Activated CD8-positive, alpha-beta memory T cell treated with anti-CD3 and anti-CD28 coated beads for 48 hours (primary cell): ENCODE data around the gene EXOSC3.

ENCODE experiments used
- DNase-seq, 3 experiments: peaks; one replicate each; pipeline ENCODE4 v3.0.0-alpha.2; 2020; ENCODE audit warnings: low read depth in 2 of 3, low spot score in 2 of 3

The EXOSC3 gene

DNA sequence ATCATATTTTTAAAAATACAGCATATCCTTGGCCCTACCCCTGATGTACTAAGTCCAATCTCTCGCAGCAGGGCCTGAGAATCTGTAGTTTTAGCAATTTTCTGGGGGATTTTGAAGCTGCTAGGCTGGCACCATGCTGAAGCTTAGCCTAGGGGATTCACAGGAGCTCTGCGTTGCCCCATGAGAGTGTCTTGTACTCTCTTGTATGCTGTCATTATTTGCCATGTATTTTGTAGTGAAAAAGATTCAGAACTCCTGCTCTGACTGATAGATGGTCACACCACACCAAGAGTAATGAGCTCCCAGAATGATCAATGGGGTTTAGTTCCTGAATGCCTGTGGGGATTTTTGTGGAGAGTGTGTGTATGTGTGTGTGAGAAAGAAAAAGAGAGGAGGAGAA is 51.9 kb downstream of the EXOSC3 start:
- DNase-seq, result no peak

DNA sequence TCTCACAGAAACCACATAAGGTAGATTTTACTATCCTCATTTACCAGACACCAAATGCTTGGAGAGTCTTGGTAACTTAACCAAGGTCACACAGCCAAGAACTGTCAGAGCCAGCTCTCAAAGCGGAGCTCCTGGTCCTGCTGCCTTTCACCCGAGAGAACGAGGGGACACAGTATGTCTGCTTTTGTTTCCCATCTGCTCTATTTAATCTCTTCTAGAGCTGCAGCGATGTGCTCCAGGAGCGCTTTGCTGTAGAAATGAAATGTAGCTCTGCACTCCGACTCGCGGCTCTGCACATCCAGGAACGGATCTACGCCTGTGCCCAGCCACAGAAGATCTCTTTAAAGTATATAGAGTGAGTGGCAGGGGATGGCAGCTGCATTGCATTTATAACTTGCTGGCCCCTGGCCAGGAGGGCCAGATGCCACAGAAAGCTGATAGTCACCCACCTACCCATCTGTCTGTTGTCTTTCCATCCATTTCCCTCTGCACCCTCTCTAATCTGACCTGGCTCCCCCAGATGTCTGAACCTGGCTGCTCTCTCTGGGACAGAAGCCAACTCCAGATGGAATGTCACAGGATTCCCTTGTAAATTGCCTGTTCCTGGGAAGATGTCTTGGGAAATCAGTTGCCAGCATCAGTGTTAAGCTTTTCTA is 52.6 kb downstream of the EXOSC3 start:
- DNase-seq, result no peak

DNA sequence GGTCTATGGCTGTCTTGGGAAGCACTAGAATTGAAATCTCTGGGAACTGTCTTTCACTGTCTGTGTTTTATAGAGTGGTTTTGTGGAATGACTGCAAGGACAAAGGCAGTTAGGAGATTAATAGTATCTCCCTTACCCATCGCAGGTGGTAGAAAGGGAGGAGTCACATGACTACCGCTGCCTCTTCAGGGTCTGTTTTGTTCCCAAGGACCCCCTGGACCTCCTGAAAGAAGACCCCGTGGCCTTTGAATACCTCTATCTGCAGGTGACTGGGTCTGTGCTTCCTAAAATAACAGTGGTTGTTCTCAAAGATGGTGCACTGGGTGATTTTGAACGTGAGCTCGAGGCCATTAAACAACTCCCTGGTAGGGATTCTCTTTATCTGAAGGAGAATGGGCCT is 54.0 kb downstream of the EXOSC3 start:
- DNase-seq, result no peak

DNA sequence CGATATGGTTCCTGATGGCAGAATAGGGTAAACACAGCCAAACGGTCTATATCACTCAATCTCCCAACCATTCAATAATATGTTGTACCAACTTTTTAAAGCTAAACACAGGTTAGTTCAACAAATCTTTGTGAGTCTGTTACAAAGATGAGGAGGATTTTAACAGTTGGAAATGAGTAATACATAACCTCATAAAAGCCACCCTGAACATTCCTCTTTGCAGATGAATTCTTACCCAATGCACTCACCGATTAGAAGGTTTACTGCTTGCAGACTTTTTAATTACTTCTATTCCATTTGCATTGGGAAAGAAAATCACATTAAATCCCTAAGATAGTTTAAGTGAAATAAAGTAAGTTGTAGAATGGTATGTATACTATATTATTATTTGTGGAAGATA is 54.6 kb downstream of the EXOSC3 start:
- DNase-seq, result no peak
